OCI-LY3 (cell line): ENCODE data around the gene LRP5.

Experiments
- H2AFZ ChIP-seq: fragments of 200-600, 300-600 bp; shearing (Covaris generic); 2 replicates; pipeline ENCODE4 v1.6.0; 2014; ENCODE audit warnings: antibody characterized with exemption, low read depth, low read length
- H3K27ac ChIP-seq: fragments of 200-600, 300-600 bp; sonication (generic); 2 replicates; pipeline ENCODE4 v1.5.1; 2014; ENCODE audit warnings: mild to moderate bottlenecking, low read length, moderate library complexity, mixed read lengths
- H3K27me3 ChIP-seq: fragments of 200-600, 300-600 bp; sonication (generic); 2 replicates; pipeline ENCODE4 v1.6.1; 2014; ENCODE audit warnings: low read depth, low read length, mixed read lengths
- H3K36me3 ChIP-seq: fragments of 200-600, 300-600 bp; sonication (generic); replicated peaks from 2 replicates; pipeline ENCODE3; 2014; ENCODE audit warnings: low read depth, low read length, mixed read lengths
- H3K4me1 ChIP-seq: fragments of 300-600, 200-600 bp; sonication (generic); 2 replicates; pipeline ENCODE4 v1.6.1; 2014; ENCODE audit warnings: low read length, mixed read lengths
- H3K4me2 ChIP-seq: fragments of 200-600, 300-600 bp; sonication (generic); 2 replicates; pipeline ENCODE4 v1.6.1; 2014; ENCODE audit warnings: low read length, mixed read lengths
- H3K4me3 ChIP-seq: fragments of 300-600, 200-600 bp; sonication (generic); 2 replicates; pipeline ENCODE4 v1.5.1; 2014; ENCODE audit warnings: antibody characterized with exemption, mild to moderate bottlenecking, low read length, moderate library complexity
- H3K79me2 ChIP-seq: fragments of 300-600, 200-600 bp; shearing (Covaris generic); 2 replicates; pipeline ENCODE4 v1.6.1; 2014; ENCODE audit warnings: mild to moderate bottlenecking, low read length, mixed read lengths
- H3K9ac ChIP-seq: fragments of 300-600, 200-600 bp; shearing (Covaris generic); 2 replicates; pipeline ENCODE4 v1.6.0; 2014; ENCODE audit warnings: mild to moderate bottlenecking, low read length, moderate library complexity
- H3K9me3 ChIP-seq: fragments of 200-600, 300-600 bp; shearing (Covaris generic); 2 replicates; pipeline ENCODE4 v1.6.1; 2014; ENCODE audit warnings: low read length, mixed read lengths; ENCODE audit not compliant: insufficient read depth
- H4K20me1 ChIP-seq: fragments of 200-600, 300-600 bp; sonication (generic); 2 replicates; pipeline ENCODE4 v1.6.1; 2016; ENCODE audit warnings: low read length, mixed read lengths; ENCODE audit not compliant: insufficient read depth
- EZH2phosphoT487 ChIP-seq: fragments of 200-600 bp; shearing (Covaris generic); IDR thresholded peaks from 2 replicates; pipeline ENCODE4 v1.6.1; 2018; ENCODE audit warnings: antibody characterized with exemption, mixed run types, low read depth
- TF ChIP-seq, protein P1 (sequence below): fragments of 200-600, 300-600 bp; sonication (generic); IDR thresholded peaks from 2 replicates; pipeline ENCODE4 v1.5.1; 2014; ENCODE audit warnings: antibody characterized with exemption, low read length, low read depth

The LRP5 gene

DNA sequence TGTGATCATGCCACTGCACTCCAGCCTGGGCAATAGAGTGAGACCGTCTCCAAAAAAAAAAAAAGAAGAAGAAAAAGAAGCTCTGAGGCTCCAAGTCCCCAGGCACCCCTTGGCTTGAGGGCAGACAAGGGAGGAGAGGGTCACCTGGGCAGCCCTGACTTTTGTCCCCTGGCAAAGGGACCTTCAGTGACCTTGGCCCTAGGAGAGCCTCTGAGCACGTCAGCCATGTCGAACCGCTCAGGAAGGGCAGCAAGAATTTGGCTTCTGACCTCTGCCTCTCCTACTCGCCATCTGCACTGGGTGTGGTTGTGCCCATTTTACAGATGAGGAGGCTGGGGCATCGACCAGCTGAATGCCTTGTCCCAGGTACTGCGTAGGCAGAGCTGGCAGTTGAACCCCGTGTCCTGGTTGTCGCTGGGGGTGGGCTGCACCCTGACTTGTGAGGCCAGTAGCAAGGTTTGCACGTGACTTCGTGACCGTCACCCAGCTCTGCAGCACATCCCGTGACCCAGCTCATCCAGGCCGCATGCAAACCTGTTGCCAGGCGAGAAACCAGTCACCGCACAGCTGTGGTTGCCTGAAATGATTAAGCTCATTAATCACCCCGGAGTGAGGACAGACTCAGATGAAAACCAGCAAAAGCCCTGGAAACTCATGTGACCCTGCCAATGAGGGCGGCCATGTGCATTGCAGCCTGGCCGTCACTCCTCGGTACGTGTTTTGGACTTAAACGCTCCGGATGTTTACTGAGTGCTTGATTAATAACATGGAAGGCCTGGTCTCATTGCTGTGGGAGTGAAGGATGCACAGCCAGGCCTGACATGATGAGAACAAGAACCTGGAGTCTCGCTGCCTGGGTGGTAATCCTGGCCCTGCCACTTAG is 100.4 kb downstream of the LRP5 start:
- Histone ChIP-seq H3K9me3 (no peaks in the 10 kb centered on the region), H3K4me2 (peak overlapping the region; percentile 52), H3K27me3 (no peaks in the 10 kb centered on the region), H3K79me2 (no peaks in the 10 kb centered on the region; the same call in 1 of the 2 replicates), H3K4me1 (peaks cover 55% of the 10 kb centered on the region), H3K36me3 (peaks cover 54% of the 10 kb centered on the region), H2AFZ (peak overlapping the region; percentile 21; the same call in 1 of the 2 replicates), H4K20me1 (peaks cover 2% of the 10 kb centered on the region; the same call in 1 of the 2 replicates), H3K9ac (peak overlapping the region; percentile 25; the same call in 1 of the 2 replicates), H3K4me3 (peak overlapping the region; percentile 22; the same call in 1 of the 2 replicates), H3K27ac (peak overlapping the region; percentile 79)
- no peak for TF ChIP-seq EZH2phosphoT487
- TF ChIP-seq, protein P1, sequence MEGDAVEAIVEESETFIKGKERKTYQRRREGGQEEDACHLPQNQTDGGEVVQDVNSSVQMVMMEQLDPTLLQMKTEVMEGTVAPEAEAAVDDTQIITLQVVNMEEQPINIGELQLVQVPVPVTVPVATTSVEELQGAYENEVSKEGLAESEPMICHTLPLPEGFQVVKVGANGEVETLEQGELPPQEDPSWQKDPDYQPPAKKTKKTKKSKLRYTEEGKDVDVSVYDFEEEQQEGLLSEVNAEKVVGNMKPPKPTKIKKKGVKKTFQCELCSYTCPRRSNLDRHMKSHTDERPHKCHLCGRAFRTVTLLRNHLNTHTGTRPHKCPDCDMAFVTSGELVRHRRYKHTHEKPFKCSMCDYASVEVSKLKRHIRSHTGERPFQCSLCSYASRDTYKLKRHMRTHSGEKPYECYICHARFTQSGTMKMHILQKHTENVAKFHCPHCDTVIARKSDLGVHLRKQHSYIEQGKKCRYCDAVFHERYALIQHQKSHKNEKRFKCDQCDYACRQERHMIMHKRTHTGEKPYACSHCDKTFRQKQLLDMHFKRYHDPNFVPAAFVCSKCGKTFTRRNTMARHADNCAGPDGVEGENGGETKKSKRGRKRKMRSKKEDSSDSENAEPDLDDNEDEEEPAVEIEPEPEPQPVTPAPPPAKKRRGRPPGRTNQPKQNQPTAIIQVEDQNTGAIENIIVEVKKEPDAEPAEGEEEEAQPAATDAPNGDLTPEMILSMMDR: no peak

DNA sequence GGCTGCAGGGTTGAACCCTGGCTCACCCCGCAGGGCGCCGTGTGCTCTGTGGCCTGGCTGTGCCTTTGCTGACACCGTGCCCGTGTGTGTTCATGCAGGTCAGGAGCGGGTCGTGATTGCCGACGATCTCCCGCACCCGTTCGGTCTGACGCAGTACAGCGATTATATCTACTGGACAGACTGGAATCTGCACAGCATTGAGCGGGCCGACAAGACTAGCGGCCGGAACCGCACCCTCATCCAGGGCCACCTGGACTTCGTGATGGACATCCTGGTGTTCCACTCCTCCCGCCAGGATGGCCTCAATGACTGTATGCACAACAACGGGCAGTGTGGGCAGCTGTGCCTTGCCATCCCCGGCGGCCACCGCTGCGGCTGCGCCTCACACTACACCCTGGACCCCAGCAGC is 101.2 kb downstream of the LRP5 start:
- Histone ChIP-seq H3K79me2 (peaks cover 4% of the 10 kb centered on the region; the same call in 1 of the 2 replicates), H3K9me3 (no peaks in the 10 kb centered on the region), H3K27ac (peak overlapping the region; percentile 79), H2AFZ (no peak overlapping the region), H3K36me3 (peaks cover 57% of the 10 kb centered on the region), H3K9ac (peak overlapping the region; percentile 4; the same call in 1 of the 2 replicates), H3K4me3 (peak overlapping the region; percentile 22; the same call in 1 of the 2 replicates), H3K4me2 (peak overlapping the region; percentile 52), H3K27me3 (no peaks in the 10 kb centered on the region), H4K20me1 (peaks cover 2% of the 10 kb centered on the region; the same call in 1 of the 2 replicates), H3K4me1 (peaks cover 57% of the 10 kb centered on the region)
- no peak for TF ChIP-seq EZH2phosphoT487
- TF ChIP-seq, protein P1: no peak

DNA sequence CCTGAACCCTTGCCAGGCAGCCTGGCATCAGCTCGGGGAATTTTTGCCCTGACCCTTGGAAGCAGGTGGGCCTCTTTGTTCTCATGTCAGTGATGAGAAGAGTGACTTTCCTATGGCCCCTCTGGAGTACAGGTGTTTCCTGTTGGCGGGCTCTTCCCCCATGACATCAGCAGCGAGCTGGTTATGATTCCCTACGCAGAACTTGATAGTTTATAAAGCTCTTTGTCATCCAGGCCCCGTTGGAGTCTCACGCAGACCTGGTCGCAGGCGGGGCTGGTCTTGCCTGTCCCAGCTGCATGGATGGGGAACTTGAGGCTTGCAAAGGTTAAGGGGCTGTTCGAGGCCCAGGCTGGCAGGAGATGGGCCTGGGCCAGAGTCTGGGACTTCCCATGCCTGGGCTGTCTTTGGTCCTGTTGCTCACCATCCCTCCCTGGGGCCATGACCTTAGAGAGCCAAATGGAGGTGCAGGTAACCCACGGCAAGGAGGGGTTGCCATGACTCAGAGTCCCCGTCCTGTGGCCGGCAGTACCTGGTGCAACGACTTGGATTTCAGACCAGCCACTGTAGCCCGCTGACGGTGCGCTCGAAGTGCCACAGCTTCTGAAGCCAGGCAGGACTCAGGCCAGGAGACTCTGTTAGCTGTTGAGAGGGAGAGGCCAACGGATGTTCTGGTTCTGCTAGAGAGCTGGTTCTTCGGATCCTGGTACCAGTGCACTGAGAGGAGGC is 102.3 kb downstream of the LRP5 start:
- Histone ChIP-seq H3K9me3 (no peaks in the 10 kb centered on the region), H3K79me2 (peaks cover 6% of the 10 kb centered on the region; the same call in 1 of the 2 replicates), H2AFZ (no peak overlapping the region), H3K36me3 (peaks cover 60% of the 10 kb centered on the region), H3K27ac (no peak overlapping the region), H3K27me3 (no peaks in the 10 kb centered on the region), H4K20me1 (peaks cover 2% of the 10 kb centered on the region; the same call in 1 of the 2 replicates), H3K4me1 (peaks cover 57% of the 10 kb centered on the region), H3K4me3 (no peak overlapping the region), H3K9ac (no peak overlapping the region), H3K4me2 (no peak overlapping the region)
- no peak for TF ChIP-seq EZH2phosphoT487
- TF ChIP-seq, protein P1: no peak
